ENCODE measurements around the gene GLOD5. TPM values are rescaled to one million over a fixed set of nuclear protein-coding genes. Genes with fewer than 3 reads are reported as not detected.

The GLOD5 gene
- total RNA-seq, 2 experiments from 2014 or later = not detected

- ChIA-PET CTCF (no interaction called here), POLR2A (no interaction called here)
- no peaks in the 10 kb centered on the region for H3K36me3 ChIP-seq (ENCODE audit: insufficient read depth, low read length)
- Mint-ChIP-seq H3K36me3 (ENCODE audit: low read depth) (peaks cover 3% of the 10 kb centered on the region), H3K27me3 (no peaks in the 10 kb centered on the region), H3K9me3 (no peaks in the 10 kb centered on the region), H3K27ac (no peak overlapping the region), H3K4me1 (ENCODE audit: low read depth) (peaks cover 15% of the 10 kb centered on the region), H3K4me3 (no peak overlapping the region)
- intact Hi-C loops (cut with DNase I, micrococcal nuclease) = loop anchor here in 1 of 2 experiments (2.0 kb wide), 1 partner anchor 55 kb away; no protein-coding TSS in a partner anchor
- DNase-seq = no peak
- H3K9me3 ChIP-seq (ENCODE audit: control insufficient read depth in 1 of 2, insufficient read depth in 1 of 2, low read length in 2 of 2) = no peaks in the 10 kb centered on the region
- H3K4me3 ChIP-seq (ENCODE audit: low read length) = no peak overlapping the region
- H3K27me3 ChIP-seq (ENCODE audit: control insufficient read depth in 1 of 2, insufficient read depth in 2 of 2, low read length in 2 of 2) = no peaks in the 10 kb centered on the region
- ATAC-seq (ENCODE audit: poor library complexity) = no peak
- peaks cover 11% of the 10 kb centered on the region for H3K4me1 ChIP-seq (ENCODE audit: insufficient read depth, low read length)
- H3K27ac ChIP-seq (ENCODE audit: low read depth in 1 of 2, low read length in 2 of 2) = no peak overlapping the region
- TF ChIP-seq CTCF (IDR thresholded peaks at IDR 0.05) = no peak
These were observed 19.7 kb upstream of the GLOD5 start for GRCh38 chrX:48741834-48742233.

- intact Hi-C loops (cut with DNase I, micrococcal nuclease) = no loop called here
- POLR2A ChIA-PET = no interaction called here
- Histone ChIP-seq H3K36me3 (ENCODE audit: insufficient read depth, low read length) (no peaks in the 10 kb centered on the region), H3K4me3 (ENCODE audit: low read length) (no peak overlapping the region), H3K9me3 (ENCODE audit: control insufficient read depth in 1 of 2, insufficient read depth in 1 of 2, low read length in 2 of 2) (no peaks in the 10 kb centered on the region), H3K27ac (ENCODE audit: low read depth in 1 of 2, low read length in 2 of 2) (no peak overlapping the region), H3K27me3 (ENCODE audit: control insufficient read depth in 1 of 2, insufficient read depth in 2 of 2, low read length in 2 of 2) (no peaks in the 10 kb centered on the region), H3K4me1 (ENCODE audit: insufficient read depth, low read length) (no peaks in the 10 kb centered on the region)
- no peaks in the 10 kb centered on the region for H3K4me1 Mint-ChIP-seq (ENCODE audit: low read depth)
- no peak for TF ChIP-seq CTCF (IDR thresholded peaks at IDR 0.05)
- no peak for DNase-seq
- H3K4me3 Mint-ChIP-seq = no peak overlapping the region
- CTCF ChIA-PET = no interaction called here
- H3K27ac Mint-ChIP-seq = no peak overlapping the region
- H3K36me3 Mint-ChIP-seq (ENCODE audit: low read depth) = no peaks in the 10 kb centered on the region
- H3K9me3 Mint-ChIP-seq = no peaks in the 10 kb centered on the region
- no peak for ATAC-seq (ENCODE audit: poor library complexity)
- no peaks in the 10 kb centered on the region for H3K27me3 Mint-ChIP-seq
These were observed 16.3 kb upstream of the GLOD5 start for GRCh38 chrX:48745222-48745621.

- no peak overlapping the region for H3K4me3 ChIP-seq (ENCODE audit: low read length)
- no peak for TF ChIP-seq CTCF (IDR thresholded peaks at IDR 0.05)
- ATAC-seq (ENCODE audit: poor library complexity) = no peak
- Mint-ChIP-seq H3K27me3 (no peaks in the 10 kb centered on the region), H3K9me3 (no peaks in the 10 kb centered on the region), H3K36me3 (ENCODE audit: low read depth) (no peaks in the 10 kb centered on the region), H3K27ac (no peak overlapping the region), H3K4me3 (no peak overlapping the region), H3K4me1 (ENCODE audit: low read depth) (no peaks in the 10 kb centered on the region)
- no peak for DNase-seq
- intact Hi-C loops (cut with DNase I, micrococcal nuclease) = no loop called here
- H3K27me3 ChIP-seq (ENCODE audit: control insufficient read depth in 1 of 2, insufficient read depth in 2 of 2, low read length in 2 of 2) = no peaks in the 10 kb centered on the region
- no peaks in the 10 kb centered on the region for H3K4me1 ChIP-seq (ENCODE audit: insufficient read depth, low read length)
- no peak overlapping the region for H3K27ac ChIP-seq (ENCODE audit: low read depth in 1 of 2, low read length in 2 of 2)
- no peaks in the 10 kb centered on the region for H3K9me3 ChIP-seq (ENCODE audit: control insufficient read depth in 1 of 2, insufficient read depth in 1 of 2, low read length in 2 of 2)
- ChIA-PET POLR2A (interaction anchor here (2.1 kb wide), 1 partner anchor 11 kb away, joined by 6 read pairs; no protein-coding TSS in a partner anchor), CTCF (interaction anchor here (0.6 kb wide), 1 partner anchor 9 kb away, joined by 3 read pairs; no protein-coding TSS in a partner anchor)
- no peaks in the 10 kb centered on the region for H3K36me3 ChIP-seq (ENCODE audit: insufficient read depth, low read length)
These were observed 14.0 kb upstream of the GLOD5 start for GRCh38 chrX:48747415-48748016.

Measured in CD4-positive, alpha-beta T cell (primary cell).